Lower leg skin (tissue), 4 donors: ENCODE measurements around the gene KCNA5. TPM values are rescaled to one million over a fixed set of nuclear protein-coding genes. Genes with fewer than 3 reads are reported as not detected.

Source experiments
- DNase-seq, 2 donors: peaks; one replicate each; pipeline ENCODE4 v3.0.0-alpha.2; 2019; ENCODE audit warnings: low spot score in 2 of 2
- H3K4me3 ChIP-seq: fragments of 200-600 bp; sonication (generic); 2 replicates; pipeline ENCODE4 v1.5.1; 2017; ENCODE audit warnings: mild to moderate bottlenecking, low read depth; ENCODE audit not compliant: poor library complexity, severe bottlenecking
- POLR2A ChIP-seq, 2 donors: fragments of 450-650 bp; IDR thresholded peaks; one replicate each; pipeline ENCODE4 v1.6.1; 2016 to 2017; ENCODE audit warnings: antibody characterized with exemption in 2 of 2, mild to moderate bottlenecking in 1 of 2, moderate library complexity in 1 of 2
- WGBS, 2 donors: methylation state at CpG; one replicate each; pipeline ENCODE4 v1.1.5; 2018; 5-methylcytosine and 5-hydroxymethylcytosine counted together
- intact Hi-C: fragments of 100-400 bp; cut with DNase I; formaldehyde crosslinking; loops from one replicate; pipeline ENCODE4 v1.15.0; 2023; ENCODE audit warnings: low total_unique reads
- total RNA-seq, 4 donors: library from RNA; depleted of rRNA; stranded (reverse); fragments of >200 nt; gene quantifications; one replicate each; pipeline ENCODE4 v1.1.0, GENCODE V29; 2016
- TF ChIP-seq, protein P1 (sequence below), 3 donors: fragments of 450-650 bp; IDR thresholded peaks; one replicate each; pipeline ENCODE4 v1.5.1; 2016; ENCODE audit warnings: antibody characterized with exemption in 3 of 3, mild to moderate bottlenecking in 3 of 3, moderate library complexity in 2 of 3

Gene KCNA5
- total RNA-seq, 4 donors from 2014 or later: 0.11 to 0.62 (median 0.33) TPM

DNA sequence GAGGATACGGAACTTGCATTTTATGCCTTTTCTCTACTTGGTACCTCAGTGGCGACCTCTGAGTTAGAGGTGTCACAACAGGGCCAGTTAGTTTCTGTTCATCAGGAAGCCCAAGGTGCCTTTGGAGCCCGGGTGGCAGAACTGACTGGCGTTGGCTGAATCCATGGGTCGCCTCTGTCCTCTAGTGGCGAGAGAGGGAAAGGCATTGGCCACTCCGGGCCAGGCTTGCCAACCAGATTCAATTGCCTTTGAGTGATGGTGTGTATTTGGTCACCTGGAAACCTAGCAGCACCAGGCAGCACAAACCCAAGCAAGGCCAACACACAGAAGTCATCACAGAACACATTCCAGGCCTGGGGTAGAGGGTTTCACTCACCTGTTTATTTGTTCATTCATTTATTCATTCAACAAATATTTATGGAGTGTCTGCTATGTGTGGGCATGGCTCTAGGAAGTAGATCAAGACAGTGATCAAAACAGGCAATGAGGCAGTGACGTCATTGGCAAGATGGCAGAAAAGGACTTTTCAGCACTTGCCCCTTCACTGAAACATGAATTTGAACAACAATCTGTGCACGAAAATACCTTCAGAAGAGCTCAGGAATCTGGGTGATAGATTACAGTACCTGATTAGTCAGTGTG is 40.5 kb upstream of the KCNA5 start:
- intact Hi-C loops: loop anchor here (5.0 kb wide), 1 partner anchor 146 kb away; no protein-coding TSS in a partner anchor
- no peak for TF ChIP-seq POLR2A (IDR thresholded peaks at IDR 0.05)
- TF ChIP-seq, protein P1, sequence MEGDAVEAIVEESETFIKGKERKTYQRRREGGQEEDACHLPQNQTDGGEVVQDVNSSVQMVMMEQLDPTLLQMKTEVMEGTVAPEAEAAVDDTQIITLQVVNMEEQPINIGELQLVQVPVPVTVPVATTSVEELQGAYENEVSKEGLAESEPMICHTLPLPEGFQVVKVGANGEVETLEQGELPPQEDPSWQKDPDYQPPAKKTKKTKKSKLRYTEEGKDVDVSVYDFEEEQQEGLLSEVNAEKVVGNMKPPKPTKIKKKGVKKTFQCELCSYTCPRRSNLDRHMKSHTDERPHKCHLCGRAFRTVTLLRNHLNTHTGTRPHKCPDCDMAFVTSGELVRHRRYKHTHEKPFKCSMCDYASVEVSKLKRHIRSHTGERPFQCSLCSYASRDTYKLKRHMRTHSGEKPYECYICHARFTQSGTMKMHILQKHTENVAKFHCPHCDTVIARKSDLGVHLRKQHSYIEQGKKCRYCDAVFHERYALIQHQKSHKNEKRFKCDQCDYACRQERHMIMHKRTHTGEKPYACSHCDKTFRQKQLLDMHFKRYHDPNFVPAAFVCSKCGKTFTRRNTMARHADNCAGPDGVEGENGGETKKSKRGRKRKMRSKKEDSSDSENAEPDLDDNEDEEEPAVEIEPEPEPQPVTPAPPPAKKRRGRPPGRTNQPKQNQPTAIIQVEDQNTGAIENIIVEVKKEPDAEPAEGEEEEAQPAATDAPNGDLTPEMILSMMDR (IDR thresholded peaks at IDR 0.05): peak in 1 of 3 donors; percentile 55
- no peak overlapping the region for H3K4me3 ChIP-seq
- WGBS, 2 donors: 23 to 27% methylated on average over 9 of the region's 9 CpGs
- DNase-seq: peak; percentile 35 to 87

DNA sequence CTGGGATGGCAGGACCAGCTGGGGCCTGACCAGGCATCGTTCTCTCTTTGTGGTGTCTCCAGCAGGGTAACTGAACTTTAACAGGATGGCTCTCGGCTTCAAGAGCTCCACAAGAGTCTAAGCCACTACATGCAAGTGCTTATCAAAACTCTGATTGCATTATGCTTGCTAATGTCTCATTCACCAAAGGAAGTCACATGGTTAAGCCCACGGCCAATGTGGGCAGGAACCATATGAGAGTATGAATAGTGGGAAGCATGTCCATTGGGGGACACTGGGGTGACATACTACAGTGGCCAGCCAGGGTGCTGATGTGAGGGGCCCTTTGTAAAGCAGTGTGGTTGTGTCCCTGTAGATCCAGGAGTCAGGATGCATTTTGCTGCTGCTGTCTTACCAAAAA is 35.0 kb upstream of the KCNA5 start:
- no peak overlapping the region for H3K4me3 ChIP-seq
- TF ChIP-seq POLR2A (IDR thresholded peaks at IDR 0.05): no peak
- TF ChIP-seq, protein P1 (IDR thresholded peaks at IDR 0.05): no peak
- DNase-seq: peak in 1 of 2 donors; percentile 80
- 77 to 81% methylated on average over 3 of the region's 3 CpGs for WGBS, 2 donors
- intact Hi-C loops: no loop called here

DNA sequence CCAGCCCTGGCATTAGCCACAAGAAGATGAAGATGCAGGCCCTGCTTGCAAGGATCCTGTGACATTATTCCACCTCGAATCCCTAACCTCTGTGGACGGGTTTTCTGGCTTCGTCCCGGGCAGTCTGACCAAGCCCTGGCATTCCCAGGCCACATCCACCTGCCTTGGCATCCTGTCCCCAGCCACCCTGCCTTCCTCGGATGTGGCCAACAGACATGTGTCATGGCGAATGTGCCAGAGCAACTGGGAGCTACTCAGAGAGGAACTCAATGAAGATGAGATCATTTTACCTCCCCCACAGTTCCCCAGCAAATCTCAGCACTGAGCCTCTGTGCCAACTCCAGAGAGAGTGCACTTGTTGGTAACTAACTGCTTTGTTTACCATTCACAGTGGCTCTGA is 33.5 kb upstream of the KCNA5 start:
- intact Hi-C loops: no loop called here
- DNase-seq: peak in 1 of 2 donors; percentile 54
- 89 to 90% methylated on average over 6 of the region's 6 CpGs for WGBS, 2 donors
- TF ChIP-seq, protein P1 (IDR thresholded peaks at IDR 0.05): no peak
- TF ChIP-seq POLR2A (IDR thresholded peaks at IDR 0.05): no peak
- no peak overlapping the region for H3K4me3 ChIP-seq

DNA sequence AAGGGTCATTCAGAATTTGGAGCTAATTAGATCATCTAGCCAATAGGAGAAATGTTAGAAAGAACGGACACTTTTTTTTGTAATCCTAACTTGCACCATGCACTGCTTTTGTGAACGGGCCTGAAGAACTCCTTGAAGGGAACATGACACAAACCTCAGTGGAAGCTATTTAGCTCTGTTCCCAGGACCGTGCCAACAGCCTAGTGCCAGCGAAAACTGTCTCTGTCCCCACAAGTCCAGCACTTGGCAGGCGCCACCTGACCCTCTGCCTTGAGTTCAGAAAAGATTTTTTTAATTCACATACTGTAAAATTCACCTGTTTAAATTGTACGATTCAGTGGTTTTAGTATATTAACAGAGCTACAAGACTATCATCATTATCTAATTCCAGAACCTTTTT is 31.3 kb upstream of the KCNA5 start:
- intact Hi-C loops: no loop called here
- DNase-seq: no peak
- 78 to 81% methylated on average over 6 of the region's 6 CpGs for WGBS, 2 donors
- H3K4me3 ChIP-seq: no peak overlapping the region
- TF ChIP-seq POLR2A (IDR thresholded peaks at IDR 0.05): no peak
- TF ChIP-seq, protein P1 (IDR thresholded peaks at IDR 0.05): no peak

DNA sequence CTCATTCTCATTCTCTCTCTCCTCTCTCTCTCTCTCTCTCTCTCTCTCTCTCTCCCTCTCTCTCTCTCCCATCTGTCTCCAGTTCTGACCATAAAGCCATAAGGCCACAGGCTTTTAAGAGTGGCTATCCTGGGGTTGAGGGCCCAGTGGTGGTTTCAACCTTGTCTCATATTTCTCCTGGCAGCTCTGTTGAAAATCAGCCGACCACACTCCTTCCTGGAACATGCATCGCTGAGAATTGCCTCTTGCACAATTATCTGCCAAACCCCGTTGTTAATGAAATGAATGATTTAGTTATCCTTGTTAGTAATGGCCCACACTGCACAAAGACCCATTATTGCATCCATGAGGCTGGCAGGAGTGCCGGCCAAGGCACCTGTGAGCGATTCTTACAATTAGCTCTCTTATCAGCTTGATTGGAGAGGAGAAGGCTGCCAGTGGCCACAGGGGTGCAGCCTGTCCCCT is 30.4 kb upstream of the KCNA5 start:
- 46 to 62% methylated on average over 5 of the region's 5 CpGs for WGBS, 2 donors
- no peak for DNase-seq

More for the DNA sequence above, 30.4 kb upstream of the KCNA5 start:
- intact Hi-C loops: no loop called here
- no peak overlapping the region for H3K4me3 ChIP-seq
- TF ChIP-seq POLR2A (IDR thresholded peaks at IDR 0.05): no peak
- TF ChIP-seq, protein P1 (IDR thresholded peaks at IDR 0.05): no peak
